Adrenal gland (tissue), 5 donors: ENCODE data around the gene UNC93B1.
"Not testable (repeated sequence)": the region's sequence is repeated elsewhere in the genome, so short reads cannot be mapped to it uniquely, and the experiment has no call there.

ENCODE experiments used
- POLR2A ChIP-seq, 2 donors: fragments of 450-650 bp; IDR thresholded peaks; one replicate each; pipeline ENCODE4 v1.6.1; 2017; ENCODE audit warnings: antibody characterized with exemption in 2 of 2, mild to moderate bottlenecking in 2 of 2, moderate library complexity in 1 of 2
- TF ChIP-seq, protein P1 (sequence below), 6 experiments: fragments of 450-650 bp in 4 of 6; fragments of 200-600 bp in 2 of 6; sonication (generic) in 1 of 6; IDR thresholded peaks; 1 replicate in 5 of 6; 2 replicates in 1 of 6; pipeline versions ENCODE4 v1.5.1 to v1.8.0; 2016 to 2021; ENCODE audit warnings: antibody characterized with exemption in 6 of 6, mild to moderate bottlenecking in 2 of 6, moderate library complexity in 1 of 6
- donor health status: DM: no; HTN: no; CAD: no.

DNA sequence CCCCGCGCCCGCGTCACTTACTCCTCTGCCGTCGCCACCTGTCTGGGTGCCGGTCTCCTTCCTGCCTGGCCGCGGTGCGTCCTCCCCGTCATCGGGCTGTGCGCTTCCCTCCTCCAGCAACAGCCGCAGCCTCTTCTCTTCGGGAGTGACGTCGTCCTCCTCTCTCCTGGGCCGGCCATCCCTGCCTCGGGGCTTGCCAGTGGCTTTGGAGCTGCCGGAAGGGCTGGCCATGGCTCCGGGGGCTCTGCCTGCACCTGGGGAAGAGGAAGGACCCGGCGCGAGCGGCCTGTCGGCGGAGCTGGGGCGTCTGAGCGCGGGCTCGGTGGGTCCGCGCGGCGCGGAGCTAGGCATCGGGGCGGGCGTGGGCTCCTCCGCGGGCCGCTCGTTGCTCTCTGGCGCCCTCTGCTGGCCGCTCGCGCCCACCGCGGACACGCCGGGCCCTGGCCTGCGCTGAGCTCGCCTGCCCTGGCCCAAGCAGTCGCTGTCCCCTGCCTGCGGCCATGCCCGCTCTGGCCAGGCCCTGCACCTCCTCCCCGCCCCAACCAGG is 48.4 kb downstream of the UNC93B1 start:
- TF ChIP-seq, protein P1, sequence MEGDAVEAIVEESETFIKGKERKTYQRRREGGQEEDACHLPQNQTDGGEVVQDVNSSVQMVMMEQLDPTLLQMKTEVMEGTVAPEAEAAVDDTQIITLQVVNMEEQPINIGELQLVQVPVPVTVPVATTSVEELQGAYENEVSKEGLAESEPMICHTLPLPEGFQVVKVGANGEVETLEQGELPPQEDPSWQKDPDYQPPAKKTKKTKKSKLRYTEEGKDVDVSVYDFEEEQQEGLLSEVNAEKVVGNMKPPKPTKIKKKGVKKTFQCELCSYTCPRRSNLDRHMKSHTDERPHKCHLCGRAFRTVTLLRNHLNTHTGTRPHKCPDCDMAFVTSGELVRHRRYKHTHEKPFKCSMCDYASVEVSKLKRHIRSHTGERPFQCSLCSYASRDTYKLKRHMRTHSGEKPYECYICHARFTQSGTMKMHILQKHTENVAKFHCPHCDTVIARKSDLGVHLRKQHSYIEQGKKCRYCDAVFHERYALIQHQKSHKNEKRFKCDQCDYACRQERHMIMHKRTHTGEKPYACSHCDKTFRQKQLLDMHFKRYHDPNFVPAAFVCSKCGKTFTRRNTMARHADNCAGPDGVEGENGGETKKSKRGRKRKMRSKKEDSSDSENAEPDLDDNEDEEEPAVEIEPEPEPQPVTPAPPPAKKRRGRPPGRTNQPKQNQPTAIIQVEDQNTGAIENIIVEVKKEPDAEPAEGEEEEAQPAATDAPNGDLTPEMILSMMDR (IDR thresholded peaks at IDR 0.05) = peak in 3 of 6 experiments; percentile 64 to 78 (median 65)
- TF ChIP-seq POLR2A (IDR thresholded peaks at IDR 0.05) = not testable (repeated sequence)
